MM.1S (cell line): ENCODE results near the gene CAPN9.

ENCODE experiments used
- CTCF ChIP-seq: fragments of 300-600 bp; sonication (generic); IDR thresholded peaks from 2 replicates; pipeline ENCODE4 v1.5.1; 2016; ENCODE audit warnings: antibody characterized with exemption, low read length, mixed read lengths
- EZH2 ChIP-seq: fragments of 300-600 bp; sonication (generic); optimal IDR thresholded peaks from 2 replicates; pipeline ENCODE3; 2017; ENCODE audit warnings: low read depth, mild to moderate bottlenecking, antibody characterized with exemption, low read length, mixed read lengths

- TF ChIP-seq EZH2 (no peak), CTCF (no peak)
Measured at GRCh38 chr1:230839173-230839572, 92.0 kb downstream of the CAPN9 start.
